SHP77 (cell line): Measurements from ENCODE around the gene PRM2.
"Not testable (repeated sequence)": the region's sequence is repeated elsewhere in the genome, so short reads cannot be mapped to it uniquely, and the experiment has no call there.

Source experiments
- DNase-seq, 2 experiments: peaks; one replicate each; lab custom pipeline; 2025; lab: John Stamatoyannopoulos, UW

The PRM2 gene

GRCh38 chr16:11289696-11290095, 13.4 kb upstream of the PRM2 start:
- DNase-seq: not testable (repeated sequence)

GRCh38 chr16:11289202-11289601, 12.9 kb upstream of the PRM2 start:
- no peak for DNase-seq

DNA sequence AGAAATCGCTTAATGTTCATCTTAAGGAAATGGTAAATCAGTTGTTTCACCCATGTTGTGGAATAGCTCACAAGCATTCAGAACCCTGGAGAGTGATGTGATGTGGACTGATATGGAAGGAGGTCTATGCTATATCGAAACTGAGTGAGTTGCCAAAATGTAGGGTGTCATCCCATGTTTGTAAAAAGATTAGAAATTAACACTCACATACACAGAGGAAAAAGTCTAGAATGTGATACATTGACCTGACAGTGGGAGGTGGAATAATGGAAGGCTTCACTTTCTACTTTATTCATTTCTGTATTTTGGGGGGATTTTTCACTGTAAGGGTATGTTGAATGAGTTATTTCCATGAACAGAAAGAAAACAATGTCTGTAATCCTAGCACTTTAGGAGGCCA, 9.6 kb upstream of the PRM2 start:
- no peak for DNase-seq

DNA sequence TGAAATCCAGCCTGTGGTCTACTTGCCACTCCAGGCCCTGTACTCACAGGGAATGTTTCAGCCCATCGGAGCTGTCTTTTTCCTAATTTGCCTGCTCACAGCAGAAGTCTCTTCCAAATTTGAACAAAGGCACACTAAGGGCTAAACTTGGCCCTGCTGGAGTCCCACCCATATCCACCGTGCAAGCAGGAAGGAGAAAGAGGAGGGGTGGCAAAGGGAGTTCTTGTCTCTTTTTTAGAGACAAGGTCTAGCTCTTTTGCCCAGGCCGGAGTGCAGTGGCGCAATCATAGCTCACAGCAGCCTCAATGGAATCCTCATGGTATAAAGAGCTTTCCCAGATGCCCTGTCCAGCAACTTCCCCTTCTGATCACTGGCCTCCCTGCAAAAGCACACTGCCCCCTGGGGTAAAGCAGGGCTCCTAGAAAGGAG, 7.6 kb upstream of the PRM2 start:
- no peak for DNase-seq

- no peak for DNase-seq
These were observed 4.6 kb upstream of the PRM2 start, which contains the start of gene PRM1 for GRCh38 chr16:11280616-11281522. TSS of gene PRM1 (minus strand) at chr16:11281330. CDS start at chr16:11281238, 92 bp downstream.

GRCh38 chr16:11278681-11279628, 2.7 kb upstream of the PRM2 start:
- no peak for DNase-seq

GRCh38 chr16:11277607-11278337, 1.5 kb upstream of the PRM2 start:
- no peak for DNase-seq

DNA sequence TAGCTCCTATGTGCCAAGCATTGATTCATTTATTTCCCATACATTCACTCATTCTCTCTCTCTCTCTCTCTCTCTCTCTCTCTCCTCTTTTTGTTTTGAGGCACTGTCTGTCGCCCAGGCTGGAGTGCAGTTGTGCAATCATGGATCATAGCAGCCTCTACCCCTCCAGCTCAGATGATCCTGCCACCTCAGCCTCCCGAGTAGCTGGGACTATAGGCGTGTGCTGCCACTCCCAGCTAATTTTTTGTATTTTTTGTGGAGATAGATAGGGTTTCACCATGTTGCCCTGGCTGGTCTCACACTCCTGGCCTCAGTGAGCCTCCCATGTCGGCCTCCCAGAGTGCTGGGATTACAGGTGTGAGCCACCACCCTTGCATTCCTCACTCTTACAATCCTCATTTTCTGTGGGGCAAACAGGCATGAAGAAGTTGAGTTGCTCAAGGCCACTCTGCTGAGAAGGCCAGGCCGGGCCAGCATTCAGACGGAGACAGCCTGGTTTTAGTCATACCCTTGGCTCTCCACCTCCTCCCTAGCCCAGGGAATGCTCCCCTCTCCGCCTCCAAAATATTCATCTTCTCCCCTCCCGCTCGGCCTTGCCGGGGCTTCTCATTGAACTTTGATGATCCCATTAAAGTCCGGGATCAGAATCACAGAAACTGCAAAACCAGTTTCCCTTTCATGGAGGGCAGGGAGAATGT, 765 bp upstream of the PRM2 start:
- DNase-seq: no peak

DNA sequence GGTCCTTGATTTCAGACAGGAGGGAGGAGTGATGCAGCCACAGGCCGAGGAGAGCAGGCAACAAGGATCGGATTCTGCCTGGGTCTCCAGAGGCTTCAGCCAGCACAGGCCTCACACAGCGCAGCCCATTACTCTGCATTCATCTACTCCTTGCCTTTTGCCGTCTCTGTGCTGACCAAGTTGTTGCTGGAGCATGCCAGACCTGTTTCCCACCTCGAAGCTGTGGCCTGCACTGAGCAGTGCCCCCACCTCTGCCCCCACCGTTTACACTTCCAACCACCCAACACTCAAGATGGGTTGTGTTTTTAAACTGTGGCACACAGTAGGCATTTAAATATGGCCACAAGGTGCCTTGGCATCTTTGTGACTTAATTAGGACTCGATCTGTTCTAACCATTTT, 1.3 kb downstream of the PRM2 start:
- no peak for DNase-seq

- DNase-seq: no peak
These were observed 2.5 kb downstream of the PRM2 start for GRCh38 chr16:11273721-11274324.

- DNase-seq: no peak
These were observed 3.2 kb downstream of the PRM2 start, which contains the start of gene PRM3 for GRCh38 chr16:11272921-11273720. TSS of gene PRM3 (minus strand) at chr16:11273629. CDS start at chr16:11273595, 34 bp downstream.

DNA sequence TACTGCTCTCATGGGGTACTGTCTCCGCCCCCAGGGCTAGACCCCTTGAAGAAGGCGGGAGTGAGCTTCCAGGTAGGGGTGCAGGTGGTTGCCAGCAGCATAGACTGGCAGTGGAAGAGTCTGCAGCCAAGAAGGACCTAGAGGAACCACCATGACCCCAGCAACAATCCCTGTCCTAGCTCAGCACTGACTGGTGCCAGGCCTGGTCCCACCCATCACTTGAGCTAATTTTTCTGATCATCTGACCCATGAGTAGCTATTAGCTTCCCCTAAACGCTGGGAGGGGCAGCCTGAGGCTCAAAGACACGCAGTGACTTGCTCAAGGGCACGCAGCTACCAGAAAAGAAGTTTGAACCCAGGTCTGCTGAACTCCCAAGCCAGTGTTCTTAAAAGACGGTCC, 3.8 kb downstream of the PRM2 start:
- no peak for DNase-seq

DNA sequence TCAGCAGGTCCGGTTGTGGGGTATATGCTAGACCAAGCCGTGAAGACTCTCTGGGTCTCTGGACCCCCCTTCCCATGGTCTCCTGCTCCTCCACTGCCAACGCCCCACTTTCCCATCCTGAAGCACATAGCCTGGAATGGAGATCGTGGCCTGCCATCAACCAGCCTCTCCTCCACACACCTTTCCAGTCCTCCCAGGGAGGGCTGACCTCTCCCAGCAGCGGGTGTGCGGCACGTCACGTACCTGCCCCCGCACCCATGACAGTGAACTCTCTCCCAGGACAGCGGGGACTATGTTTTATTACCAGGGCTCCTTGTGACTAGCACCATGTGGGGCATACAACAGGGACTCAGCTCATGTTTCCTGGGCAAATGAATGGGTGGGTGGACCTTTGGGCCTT, 4.7 kb downstream of the PRM2 start:
- no peak for DNase-seq

- no peak for DNase-seq
These were observed 5.6 kb downstream of the PRM2 start for GRCh38 chr16:11270602-11271162.

DNA sequence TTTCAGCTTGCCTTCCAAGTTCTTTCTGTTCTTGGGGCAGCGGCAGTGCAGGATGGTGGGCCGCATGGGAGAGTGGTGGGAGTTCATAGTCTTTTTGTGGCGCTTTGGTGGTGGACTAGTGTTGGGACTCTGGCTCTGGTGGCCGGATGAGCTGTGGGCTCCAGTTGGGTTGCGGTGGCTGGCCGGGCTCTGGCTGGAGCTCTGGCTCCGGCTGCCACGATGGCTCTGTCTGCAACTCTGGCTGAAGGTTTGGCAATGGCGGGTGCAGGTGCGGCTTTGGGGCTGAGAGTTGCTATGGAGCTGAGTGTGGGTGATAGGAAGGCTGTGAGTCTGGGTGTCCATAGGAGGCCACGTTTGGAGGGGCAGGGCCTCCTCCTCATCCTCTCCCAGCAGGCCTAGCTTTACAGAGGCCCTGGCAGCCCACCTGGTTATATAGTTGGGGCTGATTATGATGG, 7.3 kb downstream of the PRM2 start, which contains the start of gene TNP2:
TSS of gene TNP2 (minus strand) at position 405 of the 455 bp plus-strand sequence. CDS start at position 342, 63 bp downstream.
- DNase-seq: no peak

DNA sequence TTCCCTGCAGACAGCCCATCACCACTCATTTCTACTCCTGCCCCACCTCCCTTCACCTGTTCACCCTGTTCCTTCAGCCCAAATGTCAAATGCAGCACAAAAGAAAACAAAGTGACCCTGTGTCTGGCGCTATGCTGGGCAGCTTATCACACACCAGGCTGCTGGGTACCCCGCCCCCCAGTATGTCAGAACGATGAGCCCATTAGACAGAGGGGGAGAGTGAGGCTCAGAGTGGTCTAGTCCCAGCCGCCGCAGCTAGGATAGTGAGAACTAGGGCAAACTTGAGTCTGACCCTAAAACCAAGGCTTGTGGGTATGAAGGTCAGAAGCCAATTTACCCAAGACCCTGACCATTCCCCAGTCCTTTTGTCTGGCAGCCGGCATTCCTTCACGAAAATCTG, 11.2 kb downstream of the PRM2 start:
- no peak for DNase-seq

DNA sequence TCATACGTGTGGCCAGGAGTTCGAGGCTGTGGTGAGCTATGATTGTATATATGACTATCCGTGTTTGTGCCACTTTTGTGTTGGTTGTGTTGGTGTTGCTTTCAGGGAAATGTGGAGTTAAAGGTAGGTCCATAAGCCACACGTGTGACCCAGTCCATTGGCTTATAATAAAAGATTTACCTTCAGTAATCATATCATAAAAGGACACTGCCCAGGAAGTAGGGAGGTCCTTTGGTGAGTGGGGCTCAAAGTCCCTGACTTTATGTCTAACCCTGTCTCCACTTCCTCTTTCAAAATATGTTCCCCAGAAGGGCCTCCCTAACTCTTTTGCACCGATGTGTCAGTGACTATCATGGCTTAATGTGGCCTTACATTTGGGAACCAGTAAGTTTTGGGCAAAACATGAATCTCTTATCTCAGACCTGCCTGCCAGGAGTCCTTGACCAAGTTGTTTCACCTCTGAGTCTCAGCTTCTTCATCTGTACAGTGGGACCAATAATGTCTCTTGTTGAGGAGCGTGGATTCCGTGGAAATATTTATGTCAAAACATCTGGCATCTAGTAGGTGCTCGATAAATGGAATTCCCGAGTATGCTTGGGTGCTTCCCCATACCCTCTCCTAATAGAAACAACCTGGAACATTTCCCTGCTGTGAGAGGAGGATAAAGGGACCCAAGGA, 12.0 kb downstream of the PRM2 start:
- DNase-seq: no peak

DNA sequence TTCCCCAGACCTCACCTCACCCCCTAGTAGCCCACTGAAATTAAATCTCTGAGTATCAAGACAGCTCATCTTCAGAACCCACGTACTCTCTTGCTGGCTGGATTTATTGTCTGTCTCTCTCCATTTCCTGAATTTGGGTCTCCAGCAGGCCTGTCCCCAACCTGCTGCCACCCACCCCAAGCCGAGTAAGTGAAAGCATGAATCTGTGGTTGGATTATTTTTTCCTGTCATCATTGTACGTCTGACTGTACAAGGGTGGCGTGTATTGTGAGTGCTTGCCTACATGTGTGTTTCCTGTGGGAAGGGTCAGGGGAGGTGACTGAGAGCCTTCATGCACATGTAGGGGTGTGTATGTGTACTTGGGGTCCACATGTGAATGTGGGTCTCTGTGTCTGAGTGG, 12.5 kb downstream of the PRM2 start:
- no peak for DNase-seq

DNA sequence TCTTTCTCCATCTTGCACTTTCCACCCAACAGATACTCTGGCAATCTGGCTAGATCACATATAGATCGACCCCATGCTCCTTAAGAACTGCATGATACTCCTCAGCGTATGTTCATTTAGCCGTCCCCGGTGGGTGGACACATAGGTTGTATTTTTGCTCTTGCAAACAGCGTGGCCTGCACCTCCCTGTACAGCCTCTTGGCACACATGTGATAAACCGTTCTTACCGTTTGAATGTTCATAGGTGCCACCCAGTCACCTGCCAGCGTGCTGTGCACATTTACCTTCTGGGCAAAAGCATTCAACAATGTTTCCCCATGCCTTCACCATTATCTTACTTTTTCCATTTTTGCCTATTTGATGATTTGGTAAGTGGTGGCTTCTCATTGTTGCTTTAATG, 13.4 kb downstream of the PRM2 start:
- no peak for DNase-seq
